ENCODE results near the gene AFAP1. TPM values are rescaled to one million over a fixed set of nuclear protein-coding genes. Genes with fewer than 3 reads are reported as not detected.

The AFAP1 gene
- total RNA-seq, 4 donors from 2014 or later, result 8.3 to 27.1 (median 11.1) TPM

- Histone ChIP-seq H3K36me3 (peaks cover 12% of the 10 kb centered on the region), H3K9me3 (no peaks in the 10 kb centered on the region), H3K4me3 (no peak overlapping the region), H3K27me3 (no peaks in the 10 kb centered on the region), H3K4me1 (peaks cover 14% of the 10 kb centered on the region), H3K27ac (no peak overlapping the region)
- no peak for DNase-seq (ENCODE audit: low spot score in 2 of 2)
- TF ChIP-seq EP300 (IDR thresholded peaks at IDR 0.05) (no peak), POLR2AphosphoS5 (IDR thresholded peaks at IDR 0.05) (no peak), POLR2A (IDR thresholded peaks at IDR 0.05) (no peak), CTCF (IDR thresholded peaks at IDR 0.05) (no peak)
- 64% methylated on average over 19 of the region's 22 CpGs for WGBS
Measured at GRCh38 chr4:7757501-7758471, 181.9 kb downstream of the AFAP1 start.

GRCh38 chr4:7756561-7757355 is 182.9 kb downstream of the AFAP1 start:
- TF ChIP-seq POLR2AphosphoS5 (IDR thresholded peaks at IDR 0.05) (no peak), CTCF (IDR thresholded peaks at IDR 0.05) (no peak), POLR2A (IDR thresholded peaks at IDR 0.05) (no peak), EP300 (IDR thresholded peaks at IDR 0.05) (no peak)
- no peak for DNase-seq (ENCODE audit: low spot score in 2 of 2)
- 91% methylated on average over 23 of the region's 32 CpGs for WGBS
- Histone ChIP-seq H3K4me3 (no peak overlapping the region), H3K4me1 (peaks cover 14% of the 10 kb centered on the region), H3K9me3 (no peaks in the 10 kb centered on the region), H3K27ac (no peak overlapping the region), H3K27me3 (no peaks in the 10 kb centered on the region), H3K36me3 (peaks cover 8% of the 10 kb centered on the region)

GRCh38 chr4:7756071-7756470 is 183.6 kb downstream of the AFAP1 start:
- DNase-seq (ENCODE audit: low spot score in 2 of 2), result no peak
- H3K27ac ChIP-seq, result no peak overlapping the region
- H3K27me3 ChIP-seq, result no peaks in the 10 kb centered on the region
- H3K4me3 ChIP-seq, result no peak overlapping the region
- 96% methylated on average over 14 of the region's 14 CpGs for WGBS
- TF ChIP-seq POLR2AphosphoS5 (IDR thresholded peaks at IDR 0.05) (no peak), POLR2A (IDR thresholded peaks at IDR 0.05) (no peak), EP300 (IDR thresholded peaks at IDR 0.05) (no peak), CTCF (IDR thresholded peaks at IDR 0.05) (no peak)
- H3K36me3 ChIP-seq, result peaks cover 7% of the 10 kb centered on the region
- no peaks in the 10 kb centered on the region for H3K9me3 ChIP-seq
- peaks cover 14% of the 10 kb centered on the region for H3K4me1 ChIP-seq

GRCh38 chr4:7755561-7755960 is 184.1 kb downstream of the AFAP1 start:
- TF ChIP-seq CTCF (IDR thresholded peaks at IDR 0.05) (no peak), EP300 (IDR thresholded peaks at IDR 0.05) (no peak), POLR2A (IDR thresholded peaks at IDR 0.05) (no peak), POLR2AphosphoS5 (IDR thresholded peaks at IDR 0.05) (no peak)
- Histone ChIP-seq H3K9me3 (no peaks in the 10 kb centered on the region), H3K4me3 (no peak overlapping the region), H3K36me3 (peaks cover 6% of the 10 kb centered on the region), H3K27ac (no peak overlapping the region), H3K4me1 (peaks cover 14% of the 10 kb centered on the region), H3K27me3 (no peaks in the 10 kb centered on the region)
- DNase-seq (ENCODE audit: low spot score in 2 of 2), result no peak
- 93% methylated on average over 16 of the region's 16 CpGs for WGBS
